Breast epithelium (tissue), 4 donors: ENCODE results near the gene POLA2. TPM values are rescaled to one million over a fixed set of nuclear protein-coding genes. Genes with fewer than 3 reads are reported as not detected.

Experiments
- DNase-seq, 2 donors: peaks; one replicate each; pipeline ENCODE4 v3.0.0-alpha.2; 2019; ENCODE audit warnings: low spot score in 2 of 2
- H3K27ac ChIP-seq, 2 donors: fragments of 200-600 bp; sonication (generic) in 1 of 2; one replicate each; pipeline ENCODE4 v1.5.1; 2016 to 2019; ENCODE audit warnings: mild to moderate bottlenecking in 1 of 2
- H3K27me3 ChIP-seq, 2 donors: fragments of 200-600 bp; sonication (generic) in 1 of 2; one replicate each; pipeline versions ENCODE4 v1.5.1 to v1.6.0; 2017 to 2019; ENCODE audit warnings: control low read depth in 1 of 2, mild to moderate bottlenecking in 1 of 2
- H3K36me3 ChIP-seq: fragments of 200-600 bp; one replicate; pipeline ENCODE4 v1.5.1; 2019
- H3K4me1 ChIP-seq, 2 donors: fragments of 200-600 bp; sonication (generic); one replicate each; pipeline ENCODE4 v1.5.1; 2016 to 2019; ENCODE audit warnings: control low read depth in 1 of 2
- H3K4me3 ChIP-seq, 3 donors: fragments of 200-600 bp; sonication (generic); 1 replicate in 2 of 3; 2 replicates in 1 of 3; pipeline ENCODE4 v1.5.1; 2016 to 2019; ENCODE audit warnings: mild to moderate bottlenecking in 3 of 3, moderate library complexity in 2 of 3
- H3K9me3 ChIP-seq, 2 donors: fragments of 200-600 bp; sonication (generic) in 1 of 2; one replicate each; pipeline ENCODE4 v1.5.1; 2016 to 2019; ENCODE audit warnings: control low read depth in 1 of 2
- CTCF ChIP-seq, 3 donors: fragments of 450-650 bp; IDR thresholded peaks; one replicate each; pipeline ENCODE4 v1.5.1; 2016 to 2017; ENCODE audit warnings: antibody characterized with exemption in 3 of 3, mild to moderate bottlenecking in 3 of 3, moderate library complexity in 3 of 3
- POLR2A ChIP-seq: fragments of 450-650 bp; IDR thresholded peaks from one replicate; pipeline ENCODE4 v1.6.1; 2016; ENCODE audit warnings: antibody characterized with exemption, mild to moderate bottlenecking, moderate library complexity
- POLR2AphosphoS5 ChIP-seq, 3 donors: sonication (generic); formaldehyde crosslinking; IDR thresholded peaks; one replicate each; pipeline ENCODE4 v1.6.1; 2017; ENCODE audit warnings: antibody characterized with exemption in 3 of 3
- intact Hi-C: fragments of 100-400 bp; cut with DNase I; formaldehyde crosslinking; loops from one replicate; pipeline ENCODE4 v1.15.1; 2023; ENCODE audit warnings: low total_unique reads
- total RNA-seq, 3 donors: library from RNA; depleted of rRNA; stranded (reverse); fragments of >200 nt; gene quantifications; one replicate each; pipeline ENCODE4 v1.1.0, GENCODE V29; 2016

The POLA2 gene
- total RNA-seq, 3 donors from 2014 or later = 6.4 to 17.9 (median 13.8) TPM

DNA sequence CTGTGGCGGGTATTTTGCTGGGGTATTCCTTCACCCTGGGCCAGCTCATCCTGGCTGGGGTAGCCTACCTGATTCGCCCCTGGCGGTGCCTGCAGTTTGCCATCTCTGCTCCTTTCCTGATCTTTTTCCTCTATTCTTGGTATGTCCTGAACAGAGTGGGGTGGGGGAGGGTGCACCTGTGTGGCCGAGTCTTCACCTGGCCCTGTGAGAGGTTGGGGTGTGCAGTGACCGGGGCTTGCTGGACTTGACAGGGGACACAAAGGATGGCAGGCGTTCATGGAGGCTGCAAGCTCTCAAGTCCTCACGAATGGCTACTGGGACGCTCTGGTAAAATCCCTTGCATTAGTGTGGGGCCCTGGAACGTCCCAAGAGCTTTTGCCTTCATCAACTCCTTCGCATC, 40.7 kb upstream of the POLA2 start:
- H3K27ac ChIP-seq = no peak overlapping the region
- peaks cover 0 to 8% of the 10 kb centered on the region in 2 donors for H3K4me1 ChIP-seq
- H3K9me3 ChIP-seq = no peaks in the 10 kb centered on the region
- H3K36me3 ChIP-seq = no peaks in the 10 kb centered on the region
- no peak for DNase-seq
- intact Hi-C loops = no loop called here
- H3K27me3 ChIP-seq = no peaks in the 10 kb centered on the region
- H3K4me3 ChIP-seq = no peak overlapping the region
- TF ChIP-seq CTCF (IDR thresholded peaks at IDR 0.05) = no peak
- no peak for TF ChIP-seq POLR2AphosphoS5 (IDR thresholded peaks at IDR 0.05)
- no peak for TF ChIP-seq POLR2A

- H3K9me3 ChIP-seq = no peaks in the 10 kb centered on the region
- no peak overlapping the region for H3K4me3 ChIP-seq
- intact Hi-C loops = no loop called here
- H3K27me3 ChIP-seq = no peaks in the 10 kb centered on the region
- H3K27ac ChIP-seq = no peak overlapping the region
- H3K36me3 ChIP-seq = no peaks in the 10 kb centered on the region
- peaks cover 0 to 8% of the 10 kb centered on the region in 2 donors for H3K4me1 ChIP-seq
- no peak for TF ChIP-seq POLR2AphosphoS5 (IDR thresholded peaks at IDR 0.05)
- no peak for TF ChIP-seq POLR2A
- TF ChIP-seq CTCF (IDR thresholded peaks at IDR 0.05) = no peak
- no peak for DNase-seq
These were observed 38.8 kb upstream of the POLA2 start for GRCh38 chr11:65223011-65223410.

DNA sequence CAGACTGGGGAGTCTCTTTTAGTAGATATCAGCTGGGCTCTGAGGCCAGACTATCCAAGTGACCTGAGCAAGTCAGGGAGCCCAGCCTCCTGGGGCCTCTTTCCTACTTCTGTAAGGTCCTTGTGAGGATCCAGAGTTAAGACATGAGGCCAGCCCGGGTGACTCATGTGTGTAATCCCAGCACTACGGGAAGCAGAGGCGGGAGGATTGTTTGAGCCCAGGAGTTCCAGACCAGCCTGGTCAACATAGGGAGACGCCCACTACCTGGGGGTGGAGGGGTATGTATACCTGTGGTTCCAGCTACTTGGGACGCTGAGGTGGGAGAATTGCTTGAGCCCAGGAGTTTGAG, 36.9 kb upstream of the POLA2 start:
- TF ChIP-seq POLR2A (no peak), CTCF (IDR thresholded peaks at IDR 0.05) (no peak), POLR2AphosphoS5 (IDR thresholded peaks at IDR 0.05) (no peak)
- intact Hi-C loops = no loop called here
- peak; percentile 62 to 65 for DNase-seq

DNA sequence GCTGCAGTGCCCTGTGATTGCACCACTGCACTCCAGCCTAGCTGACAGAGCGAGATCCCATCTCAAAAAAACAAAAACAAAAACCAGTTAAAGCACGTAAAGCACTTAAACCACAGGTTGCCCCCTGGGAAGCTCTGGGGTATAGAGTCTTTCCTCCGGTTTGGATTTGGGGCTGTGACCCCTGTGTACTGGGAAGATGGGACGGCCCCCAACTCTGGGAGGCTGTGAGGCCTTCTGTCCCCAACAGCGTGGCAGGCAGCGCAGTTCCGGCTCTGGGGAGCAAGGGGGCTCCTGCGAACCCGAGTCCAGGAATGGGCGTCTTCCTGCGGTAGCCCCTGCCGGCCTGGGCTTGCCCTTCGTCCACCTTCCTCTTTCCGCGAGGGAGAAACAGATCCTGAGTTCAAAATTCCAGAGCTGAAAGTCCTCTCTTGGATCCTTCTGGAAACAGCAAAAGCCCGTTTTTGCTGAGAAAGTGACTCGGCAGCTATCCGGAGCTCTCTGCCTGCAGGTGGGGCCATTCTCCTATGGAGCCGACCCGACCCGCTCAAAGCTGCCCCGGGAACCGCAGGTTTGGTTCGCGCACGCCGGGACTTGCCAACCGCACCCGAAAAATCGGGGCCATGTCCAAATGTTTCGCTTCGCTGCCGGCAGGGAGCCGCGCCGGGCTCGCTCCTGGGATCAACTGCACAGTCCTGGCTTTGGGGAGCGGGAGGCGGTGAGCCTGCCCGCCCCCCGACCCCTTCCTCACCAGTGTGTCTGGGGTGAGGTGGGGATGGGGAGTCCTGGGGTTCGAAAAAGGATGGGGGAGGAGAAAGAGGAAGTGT, 36.3 kb upstream of the POLA2 start:
- H3K27me3 ChIP-seq = no peaks in the 10 kb centered on the region
- intact Hi-C loops = no loop called here
- peak overlapping the region; percentile 77 to 88 for H3K27ac ChIP-seq
- peak; percentile 43 to 66 for DNase-seq
- H3K36me3 ChIP-seq = no peaks in the 10 kb centered on the region
- no peaks in the 10 kb centered on the region for H3K9me3 ChIP-seq
- H3K4me1 ChIP-seq = peaks cover 0 to 8% of the 10 kb centered on the region in 2 donors
- H3K4me3 ChIP-seq = peak overlapping the region; percentile 43 to 66 (median 49)
- peak in 2 of 3 donors; percentile 25 to 29 for TF ChIP-seq CTCF (IDR thresholded peaks at IDR 0.05)
- no peak for TF ChIP-seq POLR2A
- peak in 1 of 3 donors; percentile 10 for TF ChIP-seq POLR2AphosphoS5 (IDR thresholded peaks at IDR 0.05)

More for the DNA sequence above, 36.9 kb upstream of the POLA2 start:
- Histone ChIP-seq H3K27me3 (no peaks in the 10 kb centered on the region), H3K27ac (peak overlapping the region; percentile 77 to 88), H3K4me1 (peaks cover 0 to 8% of the 10 kb centered on the region in 2 donors), H3K4me3 (peak overlapping the region in 2 of 3 donors; percentile 49 to 66), H3K36me3 (no peaks in the 10 kb centered on the region), H3K9me3 (no peaks in the 10 kb centered on the region)

DNA sequence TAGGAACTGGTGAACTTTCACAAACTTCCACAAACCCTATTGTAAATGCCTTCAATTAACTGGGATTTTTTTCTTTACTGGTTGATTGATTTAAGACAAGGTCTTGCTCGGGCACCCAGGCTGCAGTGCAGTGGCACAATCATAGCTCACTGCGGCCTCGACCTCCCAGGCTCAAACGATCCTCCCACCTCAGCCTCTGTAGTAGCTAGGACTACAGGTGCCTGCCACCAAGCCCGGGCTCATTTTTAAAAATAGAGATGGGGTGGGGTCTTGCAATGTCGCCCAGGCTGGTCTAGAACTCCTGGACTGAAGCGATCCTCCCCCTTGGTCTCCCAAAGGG, 35.7 kb upstream of the POLA2 start:
- intact Hi-C loops = no loop called here
- peaks cover 0 to 8% of the 10 kb centered on the region in 2 donors for H3K4me1 ChIP-seq
- H3K27ac ChIP-seq = peak overlapping the region; percentile 77 to 88
- H3K4me3 ChIP-seq = peak overlapping the region; percentile 43 to 66 (median 49)
- no peaks in the 10 kb centered on the region for H3K27me3 ChIP-seq
- TF ChIP-seq POLR2AphosphoS5 (IDR thresholded peaks at IDR 0.05) (no peak), CTCF (IDR thresholded peaks at IDR 0.05) (no peak), POLR2A (no peak)
- DNase-seq = no peak
- H3K36me3 ChIP-seq = no peaks in the 10 kb centered on the region
- H3K9me3 ChIP-seq = no peaks in the 10 kb centered on the region
